Stimulated activated CD4-positive, alpha-beta T cell treated with anti-CD3 and anti-CD28 coated beads, Interleukin-4, amount 100 ng/mL, for 1 hour (primary cell): ENCODE measurements around the gene TAS2R46.

Source experiments
- DNase-seq: peaks from one replicate; pipeline ENCODE4 v3.0.0-alpha.2; 2020

The TAS2R46 gene

GRCh38 chr12:11031307-11031706, 30.8 kb downstream of the TAS2R46 start, which contains the start of gene TAS2R31:
TAS2R31 (minus strand) TSS chr12:11031407; CDS start chr12:11031335, 72 bp downstream.
- DNase-seq: no peak

- DNase-seq: no peak
Measured at GRCh38 chr12:11026118-11026517, 36.0 kb downstream of the TAS2R46 start.

GRCh38 chr12:11023387-11023786, 38.7 kb downstream of the TAS2R46 start:
- no peak for DNase-seq

- DNase-seq: no peak
Measured at GRCh38 chr12:11022520-11022919, 39.6 kb downstream of the TAS2R46 start, which contains the start of gene TAS2R19. TAS2R19 (minus strand) TSS chr12:11022620; CDS start chr12:11022571, 49 bp downstream.

- DNase-seq: no peak
Measured at GRCh38 chr12:11016937-11017336, 45.2 kb downstream of the TAS2R46 start.

GRCh38 chr12:11015775-11016430, 46.2 kb downstream of the TAS2R46 start:
- DNase-seq: no peak

GRCh38 chr12:11014234-11014633, 47.9 kb downstream of the TAS2R46 start:
- no peak for DNase-seq
